HG02588 (cell line): Measurements from ENCODE around the gene TNK1.
A peak's percentile ranks its signal among the peaks of the same experiment; 100 is the strongest.

ENCODE experiments used
- ATAC-seq: cut with Tn5 transposase; IDR thresholded peaks from one replicate; pipeline ENCODE4 v1.9.1; 2021; ENCODE audit warnings: mild to moderate bottlenecking, moderate library complexity; ENCODE audit not compliant: unreplicated experiment

TNK1 gene

DNA sequence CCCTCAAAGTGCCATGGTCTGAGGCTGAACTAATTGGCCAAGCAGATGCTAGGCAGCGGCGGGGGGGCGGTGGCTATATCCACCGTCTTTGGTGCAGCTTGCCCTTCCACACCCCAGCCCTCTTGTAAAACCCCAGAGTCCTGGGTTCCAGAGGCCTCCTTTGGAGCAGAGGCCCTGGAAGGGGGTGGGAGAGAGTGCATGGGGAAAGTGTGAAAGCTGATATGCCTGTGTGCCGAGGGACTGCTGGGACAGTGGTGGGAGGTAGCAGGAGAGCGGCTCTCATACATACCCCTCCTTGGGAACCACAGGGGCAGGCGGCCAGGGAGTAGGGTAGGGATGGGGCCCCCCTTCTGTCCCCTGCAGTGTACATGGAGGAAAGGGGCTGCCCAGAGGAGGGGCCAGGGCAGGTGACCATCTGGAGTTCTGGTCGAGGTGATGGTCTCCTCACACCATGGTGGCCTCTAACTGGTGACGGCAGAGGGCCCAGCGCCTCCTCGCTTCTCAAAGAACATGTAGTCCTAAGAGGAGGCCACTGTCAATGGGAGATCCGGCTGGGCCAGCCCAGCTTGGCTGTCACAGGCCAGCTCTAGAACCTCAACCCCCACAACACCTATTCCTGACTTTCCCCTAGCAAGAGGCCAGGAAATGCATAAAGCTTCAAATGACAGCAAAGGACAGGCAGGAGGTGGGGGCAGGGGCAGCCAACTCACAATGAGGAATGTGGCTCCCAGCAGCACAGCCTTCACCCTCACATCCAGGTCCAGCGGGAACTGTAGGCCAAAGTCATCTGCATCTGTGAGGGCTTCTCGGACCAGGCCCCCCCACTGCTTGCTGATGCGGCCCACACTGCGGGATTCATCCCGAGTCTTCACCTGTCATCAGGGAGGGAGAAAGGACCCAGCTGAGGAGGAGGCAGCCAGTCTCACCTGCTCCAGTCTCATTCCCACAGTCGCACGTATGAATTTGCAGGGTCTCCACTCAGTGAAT, 9.3 kb downstream of the TNK1 start:
- ATAC-seq, result no peak

DNA sequence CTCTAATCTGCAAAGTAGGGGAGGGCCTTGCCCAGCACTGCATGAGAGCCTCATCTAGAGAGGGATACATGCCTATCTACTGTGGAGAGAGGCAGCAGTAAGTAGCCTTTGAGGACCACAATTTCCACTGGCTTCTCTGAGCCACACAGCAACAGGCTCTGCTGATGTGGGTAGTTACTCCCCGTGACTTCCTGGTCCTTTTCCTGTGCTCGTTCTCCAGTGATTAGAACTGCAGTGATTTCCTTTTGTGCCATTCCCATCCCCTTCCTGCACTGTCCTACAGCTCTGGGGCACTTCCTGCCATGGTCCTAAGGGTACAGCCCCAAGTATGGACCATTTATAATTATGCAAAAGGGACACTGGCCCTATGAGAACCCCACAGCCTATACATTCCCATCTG, 10.4 kb downstream of the TNK1 start:
- no peak for ATAC-seq

DNA sequence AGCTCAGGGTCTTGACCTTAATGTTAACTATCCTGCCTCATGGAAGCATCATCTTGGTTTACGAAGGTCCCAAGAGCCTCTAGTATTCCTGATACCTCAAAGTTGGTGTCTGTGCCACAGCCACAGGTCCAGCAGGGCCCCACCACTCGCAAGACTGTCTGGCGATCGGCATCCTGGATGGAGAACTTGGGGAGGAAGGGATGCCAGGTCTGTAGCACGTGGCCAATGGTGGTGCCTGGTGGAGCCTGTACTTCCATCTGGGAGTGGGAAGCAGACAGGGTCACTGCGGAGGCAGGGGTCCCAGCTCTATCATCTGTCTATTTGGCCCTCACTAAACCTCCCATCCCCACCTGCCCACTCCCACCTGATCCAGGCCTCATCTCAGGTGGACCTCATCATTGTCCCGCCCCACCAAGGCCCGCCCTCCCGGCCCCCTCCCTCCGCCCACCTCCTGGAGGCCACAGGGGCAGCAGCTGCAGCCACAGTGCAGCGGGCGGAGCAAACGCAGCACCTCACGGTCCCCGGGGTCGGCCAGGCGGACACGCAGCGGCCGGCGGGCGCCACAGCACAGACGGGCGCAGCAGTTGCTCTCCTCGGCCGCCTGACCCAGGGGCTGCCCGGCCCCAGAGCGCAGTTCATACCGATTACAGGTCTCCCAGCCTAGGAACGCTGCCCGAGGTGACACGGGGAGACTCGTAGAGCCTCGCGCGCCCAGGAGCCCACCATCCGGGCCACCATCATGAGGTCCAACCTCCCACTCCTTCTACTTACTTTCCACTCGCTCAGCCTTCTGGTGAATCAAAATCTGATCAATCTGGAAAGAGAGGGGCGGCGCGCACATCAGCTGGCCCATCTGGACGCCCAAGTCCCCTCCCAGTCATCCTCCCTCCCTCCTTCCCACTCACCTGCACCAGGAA, 12.1 kb downstream of the TNK1 start:
- ATAC-seq, result no peak

DNA sequence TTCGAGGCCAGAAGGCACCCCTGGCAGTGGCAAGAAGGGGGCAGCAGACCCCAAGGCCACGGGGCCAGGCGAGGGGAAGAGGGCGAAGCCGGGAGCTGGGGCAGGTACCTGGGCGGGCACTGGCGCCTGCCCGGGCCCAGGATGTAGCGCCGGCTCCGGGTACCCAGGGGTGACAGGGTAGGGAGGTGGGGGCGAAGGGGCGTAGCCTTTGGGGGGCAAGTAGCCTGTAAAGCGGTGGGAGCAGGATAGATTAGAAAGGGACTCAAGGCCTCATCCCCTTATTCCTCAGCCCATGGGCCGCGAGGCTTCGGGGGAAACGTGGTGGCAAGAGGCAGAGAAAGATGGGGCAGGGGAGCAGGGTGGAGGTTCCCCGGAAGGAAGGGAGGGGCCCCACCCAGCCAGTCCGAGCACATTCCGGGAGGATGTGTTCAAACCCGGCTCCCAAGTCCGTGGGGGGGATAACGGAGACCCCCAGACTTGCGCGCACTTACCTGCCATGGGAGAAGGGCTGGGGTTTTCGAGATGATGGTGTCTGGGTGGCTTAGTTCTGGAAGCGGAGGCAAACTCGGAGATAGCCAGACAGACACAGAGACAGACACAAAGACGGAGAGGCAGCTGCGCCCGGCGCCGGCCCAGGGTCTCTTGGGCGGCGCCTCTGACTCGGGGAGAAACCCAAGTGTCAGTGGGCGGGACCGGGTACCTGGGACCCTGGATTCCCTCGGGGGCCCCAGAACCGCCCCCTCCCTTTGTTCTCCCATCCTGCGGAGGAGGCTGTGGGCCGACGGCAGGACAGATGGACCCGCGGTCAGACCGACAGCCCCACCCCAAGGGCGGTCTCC, 12.9 kb downstream of the TNK1 start:
- ATAC-seq, result peak; percentile 38

DNA sequence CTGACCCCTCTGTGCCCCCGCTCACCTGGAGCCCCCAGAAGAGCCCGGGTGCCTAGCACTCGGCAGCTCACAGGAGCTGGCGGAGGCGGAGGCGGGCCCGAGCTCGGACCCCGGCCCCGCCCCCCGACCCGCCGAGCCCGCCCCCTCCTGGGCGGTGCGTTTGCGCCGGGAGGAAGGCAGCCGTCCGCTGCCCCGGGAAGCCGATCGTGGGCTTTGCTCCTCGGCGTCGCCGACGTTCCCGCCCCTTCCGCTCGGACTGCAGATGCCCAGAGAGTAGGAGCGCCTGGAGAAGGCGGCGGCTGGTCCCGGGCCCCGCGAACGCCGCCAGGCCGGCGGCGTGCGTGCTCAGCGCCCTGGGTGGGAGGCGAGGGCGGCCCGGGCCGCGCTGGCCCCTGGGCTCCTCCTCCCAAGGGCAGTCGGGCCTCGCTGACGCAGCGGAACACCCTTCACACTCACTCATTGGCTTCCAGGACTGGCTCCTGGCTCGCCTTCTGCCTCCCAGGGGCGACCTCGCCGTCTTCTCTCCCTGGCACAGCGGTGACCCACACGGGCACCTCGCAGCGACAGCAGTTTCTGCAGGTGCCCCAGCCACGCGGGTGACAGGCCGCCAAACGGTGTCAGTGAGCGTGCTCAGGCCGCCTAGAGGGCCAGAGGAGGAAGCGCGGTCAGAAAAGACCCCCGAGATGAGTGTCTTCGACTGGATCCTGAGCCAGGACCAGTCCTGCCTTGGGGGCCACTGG, 13.7 kb downstream of the TNK1 start, which contains the start of gene PLSCR3:
TSS of gene PLSCR3 (minus strand) at position 74 of the 740 bp plus-strand sequence. CDS start 415 bp downstream, outside the sequence.
- ATAC-seq, result peak; percentile 78

DNA sequence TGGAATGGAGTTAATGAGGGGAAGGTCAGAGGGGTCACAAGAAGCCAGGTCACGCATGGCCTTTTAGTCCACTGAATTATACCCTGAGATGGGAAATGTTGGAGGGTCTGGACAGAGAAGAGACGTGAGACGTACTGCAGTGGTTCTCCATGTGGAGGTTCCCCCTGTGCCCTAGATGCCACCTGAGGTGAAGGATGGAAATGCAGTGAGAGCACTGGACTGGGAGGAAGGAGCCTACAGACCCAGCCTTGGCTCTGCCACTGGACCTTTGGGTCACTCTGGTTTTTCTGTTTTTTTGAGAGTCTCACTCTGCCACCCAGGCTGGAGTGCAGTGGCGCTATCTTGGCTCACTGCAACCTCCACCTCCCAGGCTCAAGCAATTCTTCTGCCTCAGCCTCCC, 15.3 kb downstream of the TNK1 start:
- ATAC-seq, result no peak

DNA sequence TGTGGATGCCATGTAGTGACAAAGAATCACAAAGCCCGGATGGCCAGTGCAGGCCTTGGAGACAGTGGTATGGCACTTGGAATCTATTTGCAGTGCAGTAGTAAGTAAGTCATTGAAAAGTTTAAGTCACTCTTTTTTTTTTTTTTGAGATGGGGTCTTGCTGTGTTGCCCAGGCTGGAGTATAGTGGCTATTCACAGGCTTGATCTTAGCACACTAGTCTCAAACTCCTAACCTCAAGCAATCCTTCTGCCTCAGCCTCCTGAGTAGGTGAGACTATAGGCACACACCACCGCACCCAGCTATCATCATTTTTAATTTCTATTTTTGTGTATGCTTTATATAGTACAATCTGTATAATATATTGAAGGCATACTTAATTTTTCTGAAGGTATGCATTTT, 17.7 kb downstream of the TNK1 start:
- no peak for ATAC-seq

DNA sequence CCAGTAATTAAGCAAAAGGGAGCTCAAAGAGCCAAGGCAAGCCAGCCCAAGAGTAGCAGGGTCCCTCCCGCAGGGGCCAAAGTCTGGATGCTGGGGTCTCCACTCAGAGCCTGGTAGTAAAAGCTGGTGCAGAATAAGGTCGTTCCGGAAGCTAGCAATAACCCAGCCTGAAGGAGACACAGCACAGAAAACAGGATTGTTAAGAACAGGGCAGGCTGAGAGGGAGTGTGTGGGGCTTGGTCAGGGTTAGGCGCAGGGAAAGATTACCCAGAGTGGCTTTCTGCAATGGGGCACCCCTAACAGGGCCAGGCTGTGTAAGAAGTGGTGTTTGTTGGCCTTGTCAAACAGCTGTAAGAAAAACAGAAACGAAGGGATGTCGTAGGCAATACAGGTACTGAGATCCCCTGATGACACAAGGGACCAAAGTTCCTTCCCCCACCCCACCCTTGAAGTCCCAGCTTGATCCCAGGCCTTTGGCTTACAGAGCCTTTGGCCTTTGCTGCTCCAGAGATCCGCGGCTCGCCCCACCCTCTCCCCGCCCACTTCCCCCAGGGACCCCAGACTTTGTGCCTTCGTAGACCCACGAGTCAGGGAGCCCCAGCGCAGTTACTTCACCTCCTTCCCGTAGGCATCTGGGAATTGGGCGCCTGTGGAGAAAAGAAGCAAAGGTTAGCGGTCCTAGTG, 22.3 kb downstream of the TNK1 start:
- ATAC-seq, result no peak

DNA sequence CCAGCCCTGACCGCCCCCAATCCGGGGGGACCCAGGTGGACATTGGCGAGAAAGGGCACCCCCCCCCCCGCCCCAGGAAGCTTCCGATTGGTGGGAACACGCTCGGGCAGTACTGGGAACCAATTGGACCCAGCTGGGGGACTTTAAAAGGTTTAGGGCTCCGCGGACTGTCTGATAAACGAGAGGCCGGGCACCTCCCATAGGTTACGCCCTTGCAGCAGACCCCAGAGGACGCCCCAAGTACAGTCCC, 22.8 kb downstream of the TNK1 start:
- no peak for ATAC-seq

DNA sequence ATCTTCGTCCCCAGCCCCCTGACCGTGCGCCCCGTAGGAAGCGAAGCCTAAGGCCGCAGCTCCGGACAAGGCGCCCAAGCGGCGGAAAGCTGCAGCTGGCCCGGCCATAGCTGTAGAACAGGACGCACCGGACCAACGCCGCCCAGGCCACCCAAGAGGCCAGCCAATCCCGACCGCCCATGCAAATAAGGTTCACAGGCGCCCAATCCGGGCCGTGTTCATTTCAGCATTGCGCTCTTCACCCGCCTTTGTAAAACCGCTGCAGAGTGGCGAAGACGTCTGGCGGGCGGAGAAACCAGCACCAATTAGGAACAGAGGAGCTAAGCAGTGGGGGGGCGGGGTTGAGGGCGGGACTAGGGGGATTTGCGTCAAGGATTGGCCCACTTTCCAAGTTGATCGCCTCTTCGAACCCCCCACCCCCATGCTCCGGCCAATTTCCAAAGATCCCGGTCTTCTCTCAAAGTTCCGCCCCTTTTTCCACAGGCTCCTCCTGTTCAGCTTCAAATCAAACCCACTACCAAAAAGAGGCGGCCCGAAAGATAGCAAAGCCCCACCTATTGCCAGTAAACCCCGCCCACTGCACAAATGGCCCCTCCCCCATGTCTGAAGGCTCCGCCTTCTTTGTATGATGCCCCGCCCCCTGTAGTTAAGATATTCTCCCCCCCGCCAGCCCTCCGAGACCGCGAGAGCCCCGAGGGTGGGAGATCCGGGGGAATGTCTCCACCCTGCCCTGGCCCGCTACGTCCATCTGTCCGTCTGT, 23.3 kb downstream of the TNK1 start, which contains the start of gene TMEM256:
TSS of gene TMEM256 (minus strand) at position 121 of the 760 bp plus-strand sequence. CDS start at position 108, 13 bp downstream.
- peak; percentile 92 for ATAC-seq

DNA sequence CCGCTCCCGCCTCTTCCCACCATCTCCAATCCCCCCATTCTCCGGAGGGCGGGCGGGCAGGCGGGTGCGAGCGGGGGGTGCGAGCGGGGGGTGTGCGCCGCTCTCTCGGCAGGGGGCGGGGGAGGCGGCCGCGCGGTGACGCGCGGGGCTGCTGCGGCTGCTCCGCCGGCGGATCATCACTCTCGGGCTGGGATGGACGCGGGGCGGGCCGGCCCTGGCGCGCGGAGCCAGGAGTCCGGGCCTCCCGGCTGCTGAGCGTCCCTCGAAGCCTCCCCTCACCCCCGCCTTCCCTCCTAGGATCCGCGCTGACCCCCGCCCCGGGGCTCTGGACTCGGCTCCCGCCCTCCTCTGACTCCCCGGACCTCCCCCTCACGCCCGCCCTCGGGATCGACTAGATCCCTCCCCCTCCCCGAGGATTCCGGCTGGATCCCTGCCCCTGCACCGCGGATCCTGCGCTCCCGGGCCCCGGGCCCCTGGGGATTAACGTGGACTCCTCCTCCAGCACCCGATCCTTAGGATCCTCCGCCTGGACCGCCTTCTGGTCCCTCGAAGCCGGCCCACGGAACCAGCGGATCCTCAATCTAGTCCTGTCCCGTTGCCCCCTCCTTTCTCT, 24.0 kb downstream of the TNK1 start:
- ATAC-seq, result peak; percentile 13

DNA sequence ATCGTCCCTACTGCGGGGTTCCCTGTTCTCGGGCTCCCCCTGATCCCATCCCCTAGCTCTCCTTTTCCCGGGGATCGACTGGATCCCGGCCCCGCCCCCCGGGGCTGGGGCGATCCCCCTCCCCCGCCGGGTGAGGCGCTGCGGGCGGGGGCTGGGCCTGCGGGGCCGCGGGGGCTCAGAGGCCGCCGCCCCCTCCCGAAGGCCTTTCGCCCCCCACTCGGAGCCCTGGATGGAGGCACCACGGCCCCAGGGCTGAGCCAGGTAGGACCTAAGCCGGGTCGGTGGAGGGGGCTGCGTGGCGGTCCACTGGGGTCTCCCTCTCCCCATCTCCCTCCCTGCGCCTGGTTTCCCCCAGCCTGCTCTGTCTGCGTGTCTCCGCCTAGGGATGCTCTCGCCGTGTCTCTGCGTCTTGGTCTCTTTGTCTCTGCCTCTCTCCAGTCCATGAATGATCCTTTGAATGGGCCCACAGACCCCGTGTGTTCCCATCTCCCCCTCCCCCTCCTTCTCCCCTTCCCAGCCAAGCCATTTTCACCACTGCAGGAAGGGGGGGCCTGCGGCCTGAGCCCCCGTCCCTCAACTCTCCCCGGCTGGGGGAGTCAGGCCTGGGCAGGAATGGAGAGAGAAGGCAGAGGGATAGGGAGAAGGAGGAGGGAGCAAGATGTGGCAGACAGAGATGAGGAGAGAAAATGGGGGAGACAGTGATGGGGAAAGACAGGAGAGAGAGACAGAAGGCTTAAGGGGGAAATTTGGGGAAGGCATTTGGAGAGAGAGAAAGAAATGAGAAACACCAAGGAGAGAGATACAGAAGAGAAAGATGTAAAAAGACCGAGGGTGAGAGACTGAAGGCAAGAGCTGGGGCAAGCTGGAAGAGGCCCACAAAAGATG, 24.7 kb downstream of the TNK1 start:
- ATAC-seq, result no peak

DNA sequence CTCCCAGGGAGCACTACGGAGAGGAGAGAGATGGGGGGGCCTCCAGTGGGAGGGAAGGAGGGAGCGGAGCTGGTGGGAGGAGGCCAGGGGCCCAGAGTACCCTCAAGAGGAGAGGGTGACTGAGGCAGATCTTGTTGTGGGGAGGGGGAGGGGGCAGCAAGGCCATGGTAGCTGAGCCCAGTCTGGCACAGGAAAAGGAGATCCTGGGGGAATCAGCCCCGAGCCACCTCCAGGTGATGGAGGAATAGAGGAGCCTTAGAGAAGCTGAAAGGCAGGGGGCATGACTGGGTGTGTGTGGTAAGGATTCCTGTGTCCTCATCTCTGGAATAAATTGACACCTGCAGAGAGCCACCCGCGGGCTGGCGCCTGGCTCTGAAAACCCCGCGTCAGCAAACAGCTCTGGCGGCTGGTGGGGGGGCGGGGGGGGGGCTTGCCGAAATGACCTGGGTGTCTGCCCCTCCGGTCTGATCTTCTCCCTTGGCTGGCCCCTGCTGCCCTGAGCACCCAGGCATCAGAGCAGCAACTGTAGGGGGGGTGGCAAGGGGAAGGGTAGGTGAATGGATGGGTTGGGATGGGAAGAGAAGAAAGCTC, 25.4 kb downstream of the TNK1 start:
- no peak for ATAC-seq

DNA sequence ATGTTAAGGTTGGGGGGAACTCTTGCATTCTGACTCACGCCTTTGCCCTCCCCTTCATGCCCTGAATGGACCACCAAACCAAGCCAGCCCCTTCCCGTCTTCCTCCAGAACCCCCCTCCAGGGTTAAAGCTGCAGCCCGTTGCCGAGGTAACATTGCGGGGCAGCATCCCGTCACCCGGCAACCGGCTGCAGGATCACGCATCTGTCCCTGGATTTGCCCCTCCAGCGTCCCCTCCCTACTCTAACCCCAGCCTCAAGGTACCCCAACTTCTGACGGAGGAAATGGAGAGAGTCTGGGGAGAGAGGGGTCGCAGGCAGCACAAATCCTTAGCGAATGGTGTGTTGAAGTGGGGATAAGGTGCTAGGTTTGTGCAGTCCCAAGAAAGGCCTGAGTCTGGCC, 26.2 kb downstream of the TNK1 start:
- no peak for ATAC-seq

DNA sequence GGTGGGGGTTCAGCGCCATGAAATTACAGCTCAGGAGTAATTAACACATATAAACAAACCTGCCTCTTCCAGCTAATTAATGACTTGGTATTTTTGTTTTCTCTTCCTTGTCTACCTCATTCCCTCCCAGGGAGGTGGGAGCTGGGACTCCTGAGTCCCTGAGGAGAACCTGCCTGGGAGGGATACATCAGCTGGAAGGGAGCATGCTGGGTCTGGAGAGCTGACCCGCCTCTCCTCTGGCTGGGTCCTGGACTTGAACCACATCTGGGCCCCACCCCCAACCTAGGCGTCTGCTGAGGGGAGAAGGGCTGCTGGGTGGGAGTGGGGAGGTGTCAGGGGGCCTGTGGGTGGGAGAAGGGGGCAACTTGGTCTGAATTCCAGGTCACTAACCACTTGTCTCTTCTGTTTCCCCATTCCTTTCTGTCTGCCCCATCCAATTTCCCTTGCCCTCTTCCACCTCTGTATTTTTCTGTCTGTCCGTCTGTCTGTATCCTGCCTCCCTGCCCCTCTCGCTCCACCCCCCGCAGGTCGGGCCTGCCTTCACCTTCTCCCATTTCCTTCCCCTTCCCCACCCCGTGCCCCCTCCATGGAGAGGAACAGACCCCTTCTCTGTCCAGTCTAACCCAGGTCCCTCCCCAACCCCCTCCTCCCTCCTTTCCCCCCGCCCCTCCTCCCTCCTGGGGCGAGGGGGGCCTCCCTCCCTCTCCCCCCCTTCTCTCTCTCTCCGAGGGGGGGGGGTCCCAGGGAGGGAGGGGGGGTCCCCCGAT, 26.8 kb downstream of the TNK1 start, which contains the start of gene NLGN2:
TSS of gene NLGN2 (plus strand) at position 361 of the 767 bp plus-strand sequence. CDS start 411 bp downstream, outside the sequence.
- no peak for ATAC-seq

DNA sequence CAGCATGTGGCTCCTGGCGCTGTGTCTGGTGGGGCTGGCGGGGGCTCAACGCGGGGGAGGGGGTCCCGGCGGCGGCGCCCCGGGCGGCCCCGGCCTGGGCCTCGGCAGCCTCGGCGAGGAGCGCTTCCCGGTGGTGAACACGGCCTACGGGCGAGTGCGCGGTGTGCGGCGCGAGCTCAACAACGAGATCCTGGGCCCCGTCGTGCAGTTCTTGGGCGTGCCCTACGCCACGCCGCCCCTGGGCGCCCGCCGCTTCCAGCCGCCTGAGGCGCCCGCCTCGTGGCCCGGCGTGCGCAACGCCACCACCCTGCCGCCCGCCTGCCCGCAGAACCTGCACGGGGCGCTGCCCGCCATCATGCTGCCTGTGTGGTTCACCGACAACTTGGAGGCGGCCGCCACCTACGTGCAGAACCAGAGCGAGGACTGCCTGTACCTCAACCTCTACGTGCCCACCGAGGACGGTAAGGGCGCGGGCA, 27.4 kb downstream of the TNK1 start:
- no peak for ATAC-seq
